Measurements from ENCODE around the gene TEX36. TPM values are rescaled to one million over a fixed set of nuclear protein-coding genes. Genes with fewer than 3 reads are reported as not detected.

Gene TEX36
- total and polyA plus RNA-seq, 2 of the 13 experiments (the other 11 are each of a cell fraction or from before 2014, with no cell fraction given), result not detected

DNA sequence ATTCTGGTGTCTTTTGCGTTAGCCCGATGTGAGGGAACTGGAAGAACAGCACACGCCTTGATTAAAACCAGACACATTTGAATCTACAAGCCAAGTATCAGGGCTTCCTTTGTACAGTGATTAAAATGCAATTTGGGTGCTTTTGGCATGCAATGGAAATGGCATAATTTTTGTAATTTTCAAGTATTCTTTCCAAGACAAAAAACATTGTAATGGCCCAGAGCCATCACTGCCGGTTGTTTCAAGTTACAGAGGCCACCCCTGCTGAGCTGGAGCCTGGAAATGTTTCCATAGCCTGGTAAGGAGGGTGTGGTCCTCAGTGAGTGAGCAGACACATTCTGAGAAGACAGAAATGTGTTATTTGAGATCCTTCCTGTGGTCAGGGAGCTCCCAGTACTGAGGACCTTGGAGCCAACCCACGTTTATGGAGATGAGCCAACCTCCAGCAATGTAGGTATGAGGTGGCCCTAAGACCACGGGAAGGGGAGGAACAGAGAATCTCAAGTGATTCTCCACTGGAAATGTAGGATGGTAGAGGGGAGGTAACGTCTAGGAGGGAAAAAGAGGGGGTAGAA, 20.9 kb downstream of the TEX36 start:
- Histone ChIP-seq H3K4me3 (replicated peaks in 1 of 3; ENCODE audit: insufficient read depth in 1 of 3, low read depth in 2 of 3, low read length in 3 of 3) (no peak overlapping the region), H3K27me3 (ENCODE audit: control insufficient read depth in 1 of 2, insufficient read depth in 2 of 2, low read length in 2 of 2) (peaks cover 0 to 15% of the 10 kb centered on the region in 2 experiments; a peak in 1 of 5 replicates), H4K20me1 (ENCODE audit: insufficient read depth, low read length) (no peaks in the 10 kb centered on the region), H3K9me3 (ENCODE audit: low read length) (no peaks in the 10 kb centered on the region), H2AFZ (ENCODE audit: low read length) (no peak overlapping the region), H3K27ac (ENCODE audit: extremely low read length, insufficient read depth, low read length) (no peak overlapping the region), H3K4me1 (ENCODE audit: insufficient read depth, low read length) (no peaks in the 10 kb centered on the region), H3K4me2 (ENCODE audit: low read depth, low read length) (no peak overlapping the region), H3K79me2 (ENCODE audit: insufficient read depth, low read length) (no peaks in the 10 kb centered on the region), H3K9ac (ENCODE audit: insufficient read depth, low read depth, low read length) (no peak overlapping the region), H3K36me3 (replicated peaks in 1 of 2; ENCODE audit: control insufficient read depth in 1 of 2, insufficient read depth in 2 of 2, low read length in 2 of 2) (no peaks in the 10 kb centered on the region)
- ATAC-seq (no peak), DNase-seq (ENCODE audit: low spot score) (no peak), FAIRE-seq (no peak)
- 34% methylated on average over 7 of the region's 7 CpGs for WGBS (ENCODE audit: low lambda C conversion rate)
- POLR2A ChIA-PET, result no interaction called here
- no TSS peak for BruUV-seq (replicated peaks)
- intact Hi-C loops (cut with micrococcal nuclease; ENCODE audit: unreplicated experiment) (no loop called here), in situ Hi-C loops (cut with HindIII; ENCODE audit: extremely low pct_ligation_motif_present, low pct_unique_long_range_greater_than_20kb) (no loop called here)
- no peak for TF ChIP-seq NAIF1 (CRISPR knock-in tag; IDR thresholded peaks at IDR 0.05; ENCODE audit: borderline replicate concordance)
- CTCF ChIA-PET (ENCODE audit: low intra/inter-chr PET ratio, low total read pairs), result no interaction called here

DNA sequence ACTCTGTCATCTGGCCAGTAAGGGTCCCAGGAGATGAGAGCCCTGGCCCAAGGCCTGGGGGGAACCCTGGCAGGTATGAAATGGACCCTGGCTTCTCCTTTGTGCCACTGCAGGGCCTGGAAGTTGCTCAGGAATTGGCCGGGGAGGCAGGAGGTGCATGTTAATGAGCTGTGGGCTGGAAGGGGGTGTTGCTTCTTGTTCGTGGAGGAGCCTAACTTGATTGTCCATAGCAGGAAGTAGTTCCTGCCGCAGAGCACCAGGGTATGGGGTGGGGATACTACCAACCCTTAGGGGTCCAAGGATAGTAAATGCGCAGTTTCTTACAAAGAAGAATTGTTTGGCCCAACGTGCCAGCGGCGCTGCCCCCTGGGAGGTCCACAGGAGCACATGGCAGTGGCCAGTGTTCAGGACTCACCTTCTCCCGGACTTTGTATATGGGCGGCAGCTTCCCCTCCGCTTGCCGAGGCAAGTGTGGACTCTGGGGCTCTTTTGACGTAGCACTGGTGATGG, 21.5 kb downstream of the TEX36 start:
- DNase-seq (ENCODE audit: low spot score) (no peak), FAIRE-seq (no peak), ATAC-seq (no peak)
- Histone ChIP-seq H3K27me3 (ENCODE audit: control insufficient read depth in 1 of 2, insufficient read depth in 2 of 2, low read length in 2 of 2) (peaks cover 0 to 15% of the 10 kb centered on the region in 2 experiments; a peak in 1 of 5 replicates), H3K27ac (ENCODE audit: extremely low read length, insufficient read depth, low read length) (no peak overlapping the region), H3K9me3 (ENCODE audit: low read length) (no peaks in the 10 kb centered on the region), H3K9ac (ENCODE audit: insufficient read depth, low read depth, low read length) (no peak overlapping the region), H3K4me1 (ENCODE audit: insufficient read depth, low read length) (no peaks in the 10 kb centered on the region), H3K4me2 (ENCODE audit: low read depth, low read length) (no peak overlapping the region), H3K36me3 (replicated peaks in 1 of 2; ENCODE audit: control insufficient read depth in 1 of 2, insufficient read depth in 2 of 2, low read length in 2 of 2) (no peaks in the 10 kb centered on the region), H3K4me3 (replicated peaks in 1 of 3; ENCODE audit: insufficient read depth in 1 of 3, low read depth in 2 of 3, low read length in 3 of 3) (no peak overlapping the region), H2AFZ (ENCODE audit: low read length) (no peak overlapping the region), H3K79me2 (ENCODE audit: insufficient read depth, low read length) (no peaks in the 10 kb centered on the region), H4K20me1 (ENCODE audit: insufficient read depth, low read length) (no peaks in the 10 kb centered on the region)
- 69% methylated on average over 10 of the region's 12 CpGs for WGBS (ENCODE audit: low lambda C conversion rate)
- in situ Hi-C loops (cut with HindIII; ENCODE audit: extremely low pct_ligation_motif_present, low pct_unique_long_range_greater_than_20kb), result no loop called here
- intact Hi-C loops (cut with micrococcal nuclease; ENCODE audit: unreplicated experiment), result no loop called here
- BruUV-seq (replicated peaks), result no TSS peak
- ChIA-PET POLR2A (no interaction called here), CTCF (ENCODE audit: low intra/inter-chr PET ratio, low total read pairs) (no interaction called here)
- TF ChIP-seq MLX (CRISPR knock-in tag; IDR thresholded peaks at IDR 0.05) (no peak), ZNF674 (CRISPR knock-in tag; IDR thresholded peaks at IDR 0.05; ENCODE audit: low read depth) (no peak), ZNF550 (CRISPR knock-in tag; IDR thresholded peaks at IDR 0.05; ENCODE audit: borderline replicate concordance) (no peak), CBX5 (CRISPR knock-in tag; IDR thresholded peaks at IDR 0.05; ENCODE audit: borderline replicate concordance) (no peak), ZSCAN21 (CRISPR knock-in tag; IDR thresholded peaks at IDR 0.05; ENCODE audit: borderline replicate concordance) (no peak), TEF (CRISPR knock-in tag; IDR thresholded peaks at IDR 0.05) (no peak), ZNF83 (CRISPR knock-in tag; IDR thresholded peaks at IDR 0.05; ENCODE audit: borderline replicate concordance) (no peak)

Measured in HepG2 (cell line).